Uterus (tissue), 2 donors: Measurements from ENCODE around the gene NEK8.

ENCODE experiments used
- CTCF ChIP-seq, 4 experiments: fragments of 200-600 bp in 2 of 4; fragments of 450-650 bp in 2 of 4; sonication (generic) in 2 of 4; IDR thresholded peaks; one replicate each; pipeline ENCODE4 v1.5.1; 2016 to 2019; ENCODE audit warnings: antibody characterized with exemption in 4 of 4, mild to moderate bottlenecking in 2 of 4, moderate library complexity in 1 of 4
- POLR2A ChIP-seq, 2 donors: fragments of 450-650 bp; IDR thresholded peaks; one replicate each; pipeline ENCODE4 v1.6.1; 2016; ENCODE audit warnings: antibody characterized with exemption in 2 of 2, mild to moderate bottlenecking in 1 of 2, moderate library complexity in 1 of 2

- TF ChIP-seq CTCF (IDR thresholded peaks at IDR 0.05): peak in 3 of 4 experiments; percentile 42 to 77 (median 67)
- peak; percentile 98 for TF ChIP-seq POLR2A (IDR thresholded peaks at IDR 0.05)
Measured at GRCh38 chr17:28743243-28744103, 14.9 kb downstream of the NEK8 start, which contains the start of gene TRAF4.
